Measurements from ENCODE around the gene ULK4.

Gene ULK4

GRCh38 chr3:41277790-41278465, 684.0 kb downstream of the ULK4 start:
- ATAC-seq (ENCODE audit: insufficient read depth, low read depth) (no peak), DNase-seq (no peak)
- no peak overlapping the region for H3K9ac ChIP-seq (ENCODE audit: low read depth, low read length)
- H3K4me1 ChIP-seq (ENCODE audit: insufficient read depth, low read length), result peaks cover 4% of the 10 kb centered on the region; the same call in 1 of the 2 replicates
- no peaks in the 10 kb centered on the region for H3K27me3 ChIP-seq (ENCODE audit: insufficient read depth, low read length, poor library complexity)
- H3K79me2 ChIP-seq (ENCODE audit: insufficient read depth, low read length), result no peaks in the 10 kb centered on the region
- H2AFZ ChIP-seq (ENCODE audit: low read depth, low read length), result no peak overlapping the region
- no peak overlapping the region for H3K4me2 ChIP-seq (ENCODE audit: insufficient read depth, low read length)
- no peaks in the 10 kb centered on the region for H3K36me3 ChIP-seq (ENCODE audit: insufficient read depth, low read length)
- no peak overlapping the region for H3K27ac ChIP-seq (ENCODE audit: low read length)
- H4K20me1 ChIP-seq (ENCODE audit: insufficient read depth, low read length), result no peaks in the 10 kb centered on the region
- H3K4me3 ChIP-seq (ENCODE audit: low read depth in 1 of 2, low read length in 2 of 2), result no peak overlapping the region
- peaks cover 4% of the 10 kb centered on the region for H3K9me3 ChIP-seq (ENCODE audit: insufficient read depth, low read length, severe bottlenecking)
- TF ChIP-seq, protein P1, sequence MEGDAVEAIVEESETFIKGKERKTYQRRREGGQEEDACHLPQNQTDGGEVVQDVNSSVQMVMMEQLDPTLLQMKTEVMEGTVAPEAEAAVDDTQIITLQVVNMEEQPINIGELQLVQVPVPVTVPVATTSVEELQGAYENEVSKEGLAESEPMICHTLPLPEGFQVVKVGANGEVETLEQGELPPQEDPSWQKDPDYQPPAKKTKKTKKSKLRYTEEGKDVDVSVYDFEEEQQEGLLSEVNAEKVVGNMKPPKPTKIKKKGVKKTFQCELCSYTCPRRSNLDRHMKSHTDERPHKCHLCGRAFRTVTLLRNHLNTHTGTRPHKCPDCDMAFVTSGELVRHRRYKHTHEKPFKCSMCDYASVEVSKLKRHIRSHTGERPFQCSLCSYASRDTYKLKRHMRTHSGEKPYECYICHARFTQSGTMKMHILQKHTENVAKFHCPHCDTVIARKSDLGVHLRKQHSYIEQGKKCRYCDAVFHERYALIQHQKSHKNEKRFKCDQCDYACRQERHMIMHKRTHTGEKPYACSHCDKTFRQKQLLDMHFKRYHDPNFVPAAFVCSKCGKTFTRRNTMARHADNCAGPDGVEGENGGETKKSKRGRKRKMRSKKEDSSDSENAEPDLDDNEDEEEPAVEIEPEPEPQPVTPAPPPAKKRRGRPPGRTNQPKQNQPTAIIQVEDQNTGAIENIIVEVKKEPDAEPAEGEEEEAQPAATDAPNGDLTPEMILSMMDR (IDR thresholded peaks at IDR 0.05; ENCODE audit: borderline replicate concordance, extremely low read depth, low read length, poor library complexity, severe bottlenecking), result no peak
- TF ChIP-seq EZH2 (IDR thresholded peaks at IDR 0.05; ENCODE audit: borderline replicate concordance, low read depth, low read length, severe bottlenecking), result no peak

GRCh38 chr3:41276191-41276590, 685.7 kb downstream of the ULK4 start:
- Histone ChIP-seq H3K4me2 (ENCODE audit: insufficient read depth, low read length) (no peak overlapping the region), H3K4me3 (ENCODE audit: low read depth in 1 of 2, low read length in 2 of 2) (no peak overlapping the region), H3K9me3 (ENCODE audit: insufficient read depth, low read length, severe bottlenecking) (peaks cover 4% of the 10 kb centered on the region), H3K4me1 (ENCODE audit: insufficient read depth, low read length) (peaks cover 4% of the 10 kb centered on the region; the same call in 1 of the 2 replicates), H2AFZ (ENCODE audit: low read depth, low read length) (no peak overlapping the region), H3K36me3 (ENCODE audit: insufficient read depth, low read length) (no peaks in the 10 kb centered on the region), H3K27ac (ENCODE audit: low read length) (no peak overlapping the region), H3K9ac (ENCODE audit: low read depth, low read length) (no peak overlapping the region), H3K27me3 (ENCODE audit: insufficient read depth, low read length, poor library complexity) (no peaks in the 10 kb centered on the region), H4K20me1 (ENCODE audit: insufficient read depth, low read length) (no peaks in the 10 kb centered on the region), H3K79me2 (ENCODE audit: insufficient read depth, low read length) (no peaks in the 10 kb centered on the region)
- TF ChIP-seq, protein P1 (IDR thresholded peaks at IDR 0.05; ENCODE audit: borderline replicate concordance, extremely low read depth, low read length, poor library complexity, severe bottlenecking), result no peak
- TF ChIP-seq EZH2 (IDR thresholded peaks at IDR 0.05; ENCODE audit: borderline replicate concordance, low read depth, low read length, severe bottlenecking), result no peak
- DNase-seq (no peak), ATAC-seq (ENCODE audit: insufficient read depth, low read depth) (no peak)

DNA sequence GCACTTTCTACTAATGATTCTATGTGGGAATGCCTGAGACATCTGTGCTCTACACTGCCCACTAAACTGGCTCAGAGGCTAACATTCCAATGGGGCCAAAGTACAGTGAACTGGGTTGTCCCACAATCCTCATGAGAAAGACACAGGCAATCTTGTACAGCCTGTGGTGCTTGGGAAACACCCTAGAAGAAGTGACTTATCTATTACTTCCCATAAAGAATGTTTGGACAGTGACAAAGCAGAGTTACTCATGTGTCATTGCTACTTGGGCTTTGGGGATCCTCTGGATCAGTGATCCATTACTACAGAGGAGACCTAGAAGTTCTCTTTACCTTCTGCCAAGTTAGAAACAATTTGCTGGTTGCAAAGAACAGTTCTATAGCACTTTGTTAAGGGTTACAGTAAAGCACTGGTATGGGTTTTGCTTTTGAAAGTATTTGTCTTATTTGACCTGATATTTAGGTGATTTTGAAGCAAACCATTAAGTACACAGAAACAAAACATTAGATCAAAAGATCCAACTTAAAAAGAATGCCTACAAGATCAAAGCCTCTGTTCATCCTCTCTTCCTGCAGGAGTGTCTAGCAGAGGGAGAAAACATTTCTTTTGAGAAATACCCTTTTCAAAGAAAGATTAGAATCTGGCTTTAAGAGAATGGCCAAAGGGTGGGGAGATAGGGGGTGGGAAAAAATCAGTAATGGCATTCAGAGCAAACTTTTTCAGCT, 686.8 kb downstream of the ULK4 start:
- Histone ChIP-seq H3K36me3 (ENCODE audit: insufficient read depth, low read length) (no peaks in the 10 kb centered on the region), H3K27ac (ENCODE audit: low read length) (no peak overlapping the region), H2AFZ (ENCODE audit: low read depth, low read length) (no peak overlapping the region), H3K27me3 (ENCODE audit: insufficient read depth, low read length, poor library complexity) (no peaks in the 10 kb centered on the region), H3K4me1 (ENCODE audit: insufficient read depth, low read length) (peaks cover 4% of the 10 kb centered on the region; the same call in 1 of the 2 replicates), H4K20me1 (ENCODE audit: insufficient read depth, low read length) (no peaks in the 10 kb centered on the region), H3K4me2 (ENCODE audit: insufficient read depth, low read length) (no peak overlapping the region), H3K9ac (ENCODE audit: low read depth, low read length) (no peak overlapping the region), H3K4me3 (ENCODE audit: low read depth in 1 of 2, low read length in 2 of 2) (no peak overlapping the region), H3K79me2 (ENCODE audit: insufficient read depth, low read length) (no peaks in the 10 kb centered on the region), H3K9me3 (ENCODE audit: insufficient read depth, low read length, severe bottlenecking) (peaks cover 4% of the 10 kb centered on the region)
- TF ChIP-seq, protein P1 (IDR thresholded peaks at IDR 0.05; ENCODE audit: borderline replicate concordance, extremely low read depth, low read length, poor library complexity, severe bottlenecking), result no peak
- TF ChIP-seq EZH2 (IDR thresholded peaks at IDR 0.05; ENCODE audit: borderline replicate concordance, low read depth, low read length, severe bottlenecking), result no peak
- no peak for DNase-seq
- no peak for ATAC-seq (ENCODE audit: insufficient read depth, low read depth)

All from DND-41 (cell line).